HG03460 (cell line): ENCODE results near the gene ATP11B.
"Not testable (repeated sequence)": the region's sequence is repeated elsewhere in the genome, so short reads cannot be mapped to it uniquely, and the experiment has no call there.

Experiments
- ATAC-seq: cut with Tn5 transposase; IDR thresholded peaks from one replicate; pipeline ENCODE4 v1.9.1; 2021; ENCODE audit not compliant: unreplicated experiment

Gene ATP11B

DNA sequence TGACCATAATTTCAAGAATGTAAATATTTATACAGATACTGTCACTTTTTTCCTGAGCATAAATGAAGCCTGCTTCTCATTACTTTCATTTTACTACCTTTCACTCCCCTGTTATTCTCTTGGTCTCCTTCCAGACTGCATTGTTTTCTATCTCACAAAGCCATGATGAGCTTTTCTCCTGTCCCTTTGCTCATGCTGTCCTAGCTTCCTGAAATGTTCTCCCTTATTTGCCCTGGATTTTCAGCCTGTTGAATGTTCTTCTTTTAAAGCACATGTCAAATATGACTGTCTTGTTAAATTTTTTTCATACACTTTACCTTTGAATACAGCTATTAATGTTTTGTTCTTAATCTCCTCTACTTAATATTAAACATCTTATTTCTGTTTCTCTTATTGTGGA lies 31.7 kb downstream of the ATP11B start:
- ATAC-seq = no peak

DNA sequence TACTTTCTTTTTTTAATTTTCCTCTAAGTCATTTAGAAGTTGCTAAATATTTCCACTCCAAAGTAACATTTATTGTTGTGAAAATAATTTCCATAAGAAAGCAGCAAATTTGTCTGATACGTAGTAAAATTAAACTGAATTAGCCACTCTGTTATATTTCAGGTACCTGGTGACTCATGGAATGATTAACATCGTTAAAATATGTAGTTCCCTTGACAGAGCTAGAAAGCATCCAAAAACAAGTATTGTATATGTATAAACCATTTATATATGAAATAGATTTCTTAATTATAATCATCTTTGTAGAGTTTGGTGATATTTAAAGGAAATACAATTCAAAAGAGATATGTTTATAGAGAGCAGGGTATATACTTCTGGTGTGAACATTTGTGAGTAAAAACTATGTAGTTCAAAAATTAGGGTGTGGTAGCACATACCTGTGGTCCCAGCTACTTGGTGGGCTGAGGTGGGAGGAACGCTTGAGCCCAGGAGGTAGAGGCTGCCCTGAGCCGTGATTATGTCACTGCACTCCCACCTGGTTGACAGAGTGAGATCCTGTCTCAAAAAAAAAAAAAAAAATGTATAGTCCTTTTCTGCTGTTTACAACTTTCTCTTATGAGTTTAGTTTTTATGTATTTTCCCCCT lies 36.6 kb downstream of the ATP11B start:
- no peak for ATAC-seq

DNA sequence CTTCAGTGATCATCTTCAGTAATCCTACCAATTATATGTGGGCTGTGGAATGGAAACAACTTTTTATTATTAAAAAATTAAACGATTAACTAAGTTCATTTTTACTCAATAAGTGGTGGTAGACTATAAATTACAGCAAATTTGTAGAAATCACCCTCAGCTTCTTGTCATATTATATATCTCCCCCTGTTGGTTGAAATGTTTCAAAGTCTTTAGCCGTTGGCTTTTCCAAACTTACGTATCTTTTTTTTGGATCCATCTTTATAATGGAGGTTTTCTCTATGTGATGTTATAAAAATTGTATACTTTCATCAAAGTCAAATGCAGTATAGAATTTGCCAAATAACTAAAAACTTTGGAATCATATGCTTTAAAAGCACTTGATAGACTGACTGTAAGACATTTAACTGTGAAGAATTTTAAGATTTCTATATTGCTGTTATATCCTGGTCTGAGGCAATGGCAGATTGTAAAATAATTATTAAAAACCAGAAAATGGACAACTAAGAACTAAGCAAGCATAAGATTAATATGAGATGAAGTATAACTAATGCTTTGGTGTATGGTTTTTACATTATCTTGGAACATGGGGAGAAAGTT lies 44.7 kb downstream of the ATP11B start:
- no peak for ATAC-seq

DNA sequence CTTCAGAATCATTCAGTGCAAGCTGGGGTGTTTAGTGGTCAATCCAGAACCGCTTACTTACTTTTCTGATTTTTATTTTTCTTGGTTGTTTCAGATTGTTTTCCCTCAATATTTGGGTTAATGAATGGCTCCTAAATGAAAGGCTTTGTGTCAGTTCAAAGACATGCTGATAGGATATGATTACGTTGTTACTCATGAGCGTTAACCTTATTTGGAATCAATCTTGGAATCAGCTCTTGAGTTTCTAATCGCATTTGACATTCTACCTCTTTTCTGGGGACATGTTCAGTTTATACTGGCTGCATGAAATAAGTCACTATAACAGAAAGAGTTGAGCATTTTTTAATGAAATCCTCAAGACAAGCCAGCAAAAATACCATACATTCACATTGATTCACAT lies 50.2 kb downstream of the ATP11B start:
- no peak for ATAC-seq

DNA sequence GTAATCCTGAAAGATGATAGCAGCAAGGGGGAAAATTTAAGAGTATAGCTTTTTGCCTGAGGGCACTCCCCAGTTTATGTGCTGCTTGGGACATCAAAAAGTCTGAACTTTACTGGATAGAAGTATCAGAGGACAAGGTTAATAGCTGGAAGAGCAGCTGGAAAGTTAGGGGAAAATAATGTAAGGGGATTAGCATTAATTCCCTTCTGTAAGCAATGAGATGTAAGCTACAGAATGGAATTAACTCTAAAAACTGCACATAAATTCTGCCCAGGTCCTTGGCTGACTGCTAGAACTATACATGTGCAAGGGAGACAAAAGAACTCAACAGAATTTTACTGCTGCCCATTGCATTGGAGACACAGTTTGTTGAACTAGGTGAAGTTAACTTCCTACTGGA lies 55.6 kb downstream of the ATP11B start:
- no peak for ATAC-seq

DNA sequence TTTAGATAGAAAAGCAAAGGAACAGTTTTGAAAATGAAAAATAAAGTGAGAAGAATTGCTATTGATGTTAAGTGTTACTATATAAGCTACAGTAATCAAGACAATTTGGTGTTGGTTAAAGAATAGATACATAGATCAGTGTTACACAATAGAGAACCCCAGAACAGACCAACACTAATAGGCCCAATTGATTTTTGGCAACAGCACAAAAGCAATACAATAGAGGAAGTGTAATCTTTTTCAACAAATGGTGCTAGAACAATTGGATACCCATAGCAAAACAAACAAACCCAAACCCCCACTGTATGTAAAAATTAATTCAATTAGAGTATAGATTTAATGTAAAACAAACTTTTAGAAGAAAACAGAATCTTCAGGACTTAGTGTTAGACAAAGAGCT lies 61.8 kb downstream of the ATP11B start:
- no peak for ATAC-seq

DNA sequence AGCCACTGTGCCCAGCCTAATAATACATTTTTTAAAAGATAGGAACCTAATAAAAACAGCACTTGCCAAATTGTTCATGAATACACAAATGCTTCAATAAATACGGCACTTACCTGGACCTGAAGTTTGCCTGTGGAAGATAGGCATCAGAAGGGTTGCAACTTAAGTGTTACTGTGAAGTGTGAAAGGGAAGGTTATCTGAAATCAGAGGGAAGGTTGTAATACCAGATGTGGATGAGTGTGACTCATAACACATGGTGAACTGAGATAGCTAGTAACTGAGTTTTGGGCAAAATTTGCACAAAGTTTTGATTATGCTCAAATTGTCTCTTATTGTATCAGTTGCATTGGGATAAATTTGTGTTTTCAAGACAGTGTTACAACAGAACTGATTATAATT lies 68.0 kb downstream of the ATP11B start:
- ATAC-seq = no peak

DNA sequence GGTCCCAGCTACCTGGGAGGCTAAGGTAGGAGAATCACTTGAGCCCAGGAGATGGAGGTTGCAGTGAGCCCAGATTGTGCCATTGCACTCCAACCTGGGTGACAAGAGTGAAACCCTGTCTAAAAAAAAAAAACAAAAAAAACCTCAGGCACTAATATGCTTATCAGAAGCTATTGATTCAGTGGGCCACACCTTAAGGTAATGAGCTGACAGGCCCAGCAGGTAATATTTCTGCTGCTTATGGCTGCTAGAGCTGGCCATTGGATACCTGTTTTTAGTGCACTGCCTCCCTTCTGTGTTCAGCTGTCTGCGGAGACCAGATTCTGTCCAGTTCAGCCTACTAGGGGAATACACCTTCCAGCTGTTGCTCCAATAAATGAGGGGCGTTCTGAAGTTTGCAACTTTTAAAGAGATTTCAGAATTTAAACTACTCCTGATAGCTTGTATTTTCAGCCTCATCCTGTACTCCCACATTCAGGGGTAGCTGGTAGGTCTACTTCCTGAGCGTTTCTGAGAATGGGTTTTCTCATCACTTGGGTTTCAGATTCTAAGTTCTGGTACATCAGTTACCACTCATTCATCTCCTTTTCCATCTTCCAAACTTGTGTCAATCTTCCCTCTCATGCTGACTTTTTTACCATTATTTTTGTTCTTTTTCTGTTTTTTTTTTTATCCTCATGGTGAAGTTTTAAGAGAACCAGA lies 69.0 kb downstream of the ATP11B start:
- no peak for ATAC-seq

DNA sequence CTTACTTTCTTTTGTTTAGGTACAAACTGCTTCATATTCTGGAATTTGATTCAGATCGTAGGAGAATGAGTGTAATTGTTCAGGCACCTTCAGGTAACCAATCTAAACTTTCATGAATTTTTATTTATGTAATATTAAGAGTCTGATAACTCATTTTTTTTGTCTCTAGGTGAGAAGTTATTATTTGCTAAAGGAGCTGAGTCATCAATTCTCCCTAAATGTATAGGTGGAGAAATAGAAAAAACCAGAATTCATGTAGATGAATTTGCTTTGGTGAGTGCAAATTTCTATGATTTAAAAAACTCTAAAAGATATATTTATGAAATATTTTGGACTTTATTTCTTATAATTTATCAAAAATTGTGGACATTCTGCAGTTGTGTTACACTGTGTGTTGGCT lies 75.8 kb downstream of the ATP11B start:
- ATAC-seq = no peak

DNA sequence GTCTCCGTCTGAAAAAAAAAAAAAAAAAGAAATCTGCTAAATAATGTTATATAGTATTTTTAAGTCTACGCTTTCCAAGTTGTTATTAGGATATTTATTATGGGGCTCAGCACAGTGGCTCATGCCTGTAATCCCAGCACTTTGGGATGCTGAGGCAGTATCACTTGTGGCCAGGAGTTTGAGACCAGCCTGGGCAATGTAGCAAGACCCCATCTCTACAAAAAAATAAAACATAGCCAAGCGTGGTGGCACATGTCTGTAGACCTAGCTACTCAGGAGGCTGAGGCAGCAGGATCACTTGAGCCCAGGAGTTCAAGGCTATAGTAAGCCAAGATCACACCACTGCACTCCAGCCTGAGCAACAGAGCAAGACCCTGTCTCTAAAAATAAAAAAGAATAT lies 77.6 kb downstream of the ATP11B start:
- ATAC-seq = not testable (repeated sequence)

DNA sequence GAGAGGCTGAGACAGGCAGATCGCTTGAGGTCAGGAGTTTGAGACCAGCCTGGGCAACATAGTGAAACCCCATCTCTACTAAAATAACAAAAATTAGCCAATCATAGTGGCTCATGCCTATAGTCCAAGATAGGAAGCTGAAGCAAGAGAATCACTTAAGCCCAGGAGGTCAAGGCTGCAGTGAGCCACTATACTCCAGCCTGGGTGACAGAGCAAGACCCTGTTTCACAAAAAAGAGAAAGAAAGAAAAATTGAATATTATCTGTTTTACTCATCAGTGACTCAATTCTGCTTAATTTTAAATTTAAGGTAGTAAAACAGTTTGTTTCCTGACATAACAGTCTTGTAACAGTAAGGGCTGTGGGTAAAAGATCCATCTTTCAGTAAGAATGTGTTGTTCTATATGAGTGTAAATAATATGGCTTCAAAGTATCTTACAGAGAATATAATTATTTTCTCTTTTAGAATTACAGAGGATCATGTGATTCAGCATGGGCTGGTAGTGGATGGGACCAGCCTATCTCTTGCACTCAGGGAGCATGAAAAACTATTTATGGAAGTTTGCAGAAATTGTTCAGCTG lies 85.8 kb downstream of the ATP11B start:
- ATAC-seq = no peak

DNA sequence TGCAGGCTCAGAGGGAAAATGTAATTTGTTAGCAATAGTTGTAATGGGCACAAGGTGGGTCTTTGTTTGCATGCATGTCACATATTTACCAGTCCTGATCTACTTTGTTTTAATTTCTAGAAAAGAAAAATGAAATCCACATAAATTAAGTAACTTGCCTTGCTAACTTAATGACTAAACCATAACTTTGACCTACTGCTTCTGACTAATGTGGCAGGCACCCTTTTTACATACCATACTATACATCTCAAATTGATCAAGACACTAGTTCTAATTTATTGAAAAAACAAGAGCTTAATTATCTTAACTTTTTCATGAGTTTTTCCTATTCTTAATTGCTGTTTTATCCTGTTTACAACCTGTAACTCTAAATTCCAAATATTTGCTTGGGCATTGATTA lies 93.2 kb downstream of the ATP11B start:
- ATAC-seq = no peak

DNA sequence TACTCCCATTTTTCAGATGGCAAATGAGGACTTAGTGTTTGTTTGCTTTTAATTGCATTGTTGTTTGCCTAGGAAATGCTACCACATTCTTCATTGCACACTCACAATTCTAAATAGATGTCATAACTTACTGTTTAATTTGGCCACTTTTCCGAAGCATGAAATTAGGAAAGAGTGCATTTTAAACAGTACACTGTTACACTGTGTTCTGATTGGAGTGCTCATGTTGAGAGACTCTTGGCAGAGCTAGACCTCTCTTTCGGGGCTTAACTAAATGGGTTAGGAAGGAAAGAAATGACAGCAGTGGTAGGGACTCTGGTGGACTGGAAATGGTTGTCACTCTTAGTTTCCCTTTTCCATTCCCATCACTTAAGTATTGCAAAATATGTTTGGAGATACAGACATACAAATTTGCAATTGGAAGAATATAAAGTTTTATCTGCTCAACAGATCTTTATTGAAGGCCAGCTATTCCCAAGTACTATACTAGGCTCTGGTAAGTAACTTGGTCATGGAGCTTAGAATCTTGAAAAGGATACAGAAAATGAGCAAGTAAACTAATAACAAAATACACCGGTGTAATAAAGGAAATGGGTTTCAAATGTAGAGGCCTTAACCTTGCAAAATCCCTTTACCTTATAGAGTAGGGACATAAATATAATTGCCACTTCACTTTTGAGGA lies 96.8 kb downstream of the ATP11B start:
- ATAC-seq = no peak

DNA sequence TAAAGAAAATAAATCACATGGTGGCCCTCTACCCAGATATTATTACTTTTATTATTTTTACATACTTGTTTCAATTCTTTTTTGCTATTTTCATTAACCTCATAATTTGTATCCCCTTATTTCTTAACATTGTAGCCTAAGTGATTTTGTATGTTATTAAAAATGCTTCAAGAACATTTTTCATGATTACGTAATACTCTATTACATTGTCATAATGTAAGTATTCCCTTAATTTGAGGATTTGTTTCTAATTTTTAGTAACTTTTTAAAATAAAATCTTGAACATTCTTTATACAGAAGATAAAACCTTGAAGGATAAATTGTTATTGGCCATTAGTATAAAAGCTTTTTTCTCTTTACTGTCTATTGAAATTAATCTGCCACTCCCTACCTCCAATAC lies 98.1 kb downstream of the ATP11B start:
- no peak for ATAC-seq

DNA sequence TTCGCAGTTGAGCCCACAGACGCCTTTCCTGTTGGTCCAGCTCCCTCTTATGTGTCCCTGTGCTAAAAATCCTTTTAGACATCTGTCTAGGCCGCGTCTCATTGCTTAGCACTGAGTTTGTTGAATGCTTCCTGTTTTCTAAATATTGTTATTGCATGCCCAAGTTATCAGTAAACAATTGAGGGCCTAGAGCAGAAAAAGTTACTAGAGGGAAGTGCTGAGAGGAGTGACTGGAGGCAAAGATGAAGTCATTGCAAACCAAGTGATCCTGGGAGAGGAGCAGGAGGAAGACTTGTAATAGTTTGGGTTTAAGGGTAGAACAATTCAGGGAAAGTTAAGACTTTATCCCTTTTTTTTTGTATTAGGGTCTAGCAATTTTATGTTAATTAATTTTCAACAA lies 98.9 kb downstream of the ATP11B start:
- ATAC-seq = no peak

DNA sequence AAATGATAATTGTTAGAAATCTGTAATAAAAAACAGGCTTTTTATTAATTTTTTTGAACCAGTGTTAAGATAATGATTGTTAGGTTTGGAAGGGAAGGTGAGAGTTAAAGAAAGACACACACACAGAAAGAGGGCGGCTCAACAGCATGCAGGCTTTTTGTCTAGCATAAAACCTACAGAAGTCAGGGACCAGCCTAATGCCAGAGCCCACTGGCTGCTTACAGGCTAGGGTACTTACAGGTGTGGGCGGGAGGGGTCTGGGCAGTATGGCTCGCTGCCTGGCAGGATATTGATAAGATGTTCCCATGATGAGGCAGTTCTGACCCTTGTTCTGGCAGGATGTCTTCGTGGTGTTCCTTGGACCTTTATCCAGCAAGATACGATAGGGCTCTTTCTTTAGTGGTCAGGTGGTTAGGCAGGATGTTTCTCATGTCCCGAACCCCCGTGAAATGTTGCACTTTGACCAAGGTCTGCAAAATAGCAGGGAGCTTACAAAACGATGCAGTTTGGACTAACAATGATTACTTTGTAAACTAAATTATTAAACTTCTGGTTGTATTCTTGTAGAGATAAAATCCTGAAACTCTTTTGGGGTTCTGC lies 102.3 kb downstream of the ATP11B start:
- ATAC-seq = no peak

DNA sequence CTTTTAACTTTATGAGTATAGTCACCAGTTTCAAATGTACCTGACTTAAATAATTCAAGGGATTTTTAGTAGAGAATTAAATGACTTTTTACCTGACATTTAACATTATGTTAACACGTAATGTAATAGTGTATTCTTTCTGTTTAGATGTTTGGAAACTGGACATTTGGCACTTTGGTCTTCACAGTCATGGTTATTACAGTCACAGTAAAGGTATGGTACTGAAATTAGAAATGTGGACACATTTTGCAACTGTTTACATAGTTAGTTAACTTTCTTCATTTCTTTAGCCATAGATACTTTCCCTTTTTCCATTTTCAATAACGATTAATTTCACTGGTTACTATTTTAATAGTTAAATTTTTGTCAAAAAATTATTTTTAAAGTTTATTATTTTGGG lies 103.2 kb downstream of the ATP11B start:
- no peak for ATAC-seq

DNA sequence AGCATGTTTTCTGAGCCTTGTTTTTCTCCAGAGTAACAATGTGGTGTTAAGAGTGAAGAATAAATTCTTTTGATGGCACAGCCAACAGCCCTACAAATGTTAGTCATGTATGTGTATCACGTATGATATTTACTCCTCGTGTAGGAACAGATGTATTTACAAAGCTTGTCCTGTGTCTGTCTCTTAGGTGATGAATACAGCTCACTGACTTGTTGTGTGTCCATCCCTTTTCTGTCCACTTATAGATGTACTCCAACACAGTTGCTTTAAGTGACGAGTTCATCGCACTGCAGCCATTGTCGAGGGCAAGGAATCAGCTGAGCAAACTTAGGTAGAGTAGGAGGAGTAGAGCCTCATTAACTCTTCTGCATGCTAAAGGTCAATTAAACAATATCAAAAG lies 108.9 kb downstream of the ATP11B start:
- no peak for ATAC-seq

DNA sequence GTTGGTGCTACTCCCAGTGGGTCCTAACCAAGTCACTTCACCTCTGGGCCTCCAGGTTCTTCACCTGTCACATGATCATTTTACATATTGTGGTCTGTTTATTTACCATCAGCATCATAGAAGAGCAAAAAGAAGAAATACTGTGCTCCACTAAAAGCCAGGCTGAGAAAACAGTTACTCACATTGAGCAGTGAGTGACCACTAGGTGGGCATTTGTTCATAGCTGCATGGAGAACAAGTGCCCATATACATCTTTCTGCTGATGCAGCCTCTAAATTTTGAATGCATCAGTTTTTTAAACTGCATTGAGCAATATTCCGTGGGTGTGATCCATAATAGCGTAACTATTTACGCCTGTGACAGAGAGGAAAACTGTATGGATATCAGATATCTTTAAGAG lies 110.9 kb downstream of the ATP11B start:
- no peak for ATAC-seq

DNA sequence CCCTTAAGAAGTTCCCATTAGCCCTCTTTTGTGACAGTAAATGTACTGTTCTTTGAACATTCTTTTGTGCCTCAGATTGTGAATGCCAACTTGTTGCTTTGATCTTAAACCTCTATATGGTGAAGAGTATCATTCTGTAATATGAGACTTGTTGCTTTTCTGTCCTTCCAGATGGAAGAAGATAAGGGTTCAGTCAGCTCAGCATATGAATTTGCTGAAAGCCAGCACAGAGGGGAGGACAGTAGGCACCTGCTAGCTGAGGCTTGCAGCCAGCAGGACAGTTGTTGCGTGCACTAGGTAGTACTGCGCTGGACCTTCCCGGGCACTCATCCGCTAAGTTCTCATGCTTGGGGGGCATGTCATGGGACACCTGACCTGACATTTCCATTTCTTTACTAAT lies 112.3 kb downstream of the ATP11B start:
- ATAC-seq = no peak

DNA sequence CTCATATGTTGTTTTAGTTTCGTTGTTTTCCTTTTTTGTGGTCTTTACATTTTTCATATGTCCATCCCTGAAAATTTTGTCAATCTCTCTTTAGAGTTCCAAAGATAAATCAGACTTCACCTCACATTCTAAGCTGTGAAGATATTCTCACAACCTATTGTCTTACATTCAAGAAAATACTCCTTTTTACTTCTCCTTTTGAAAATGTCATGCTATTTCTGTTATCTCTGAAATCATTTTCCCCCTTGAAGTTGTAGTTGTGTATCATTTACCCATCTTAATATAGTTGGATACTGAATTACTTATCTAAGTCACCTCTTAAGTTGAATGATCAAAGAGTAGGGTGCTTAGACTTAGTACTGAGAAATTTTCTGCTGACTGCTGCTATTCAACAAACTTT lies 112.7 kb downstream of the ATP11B start:
- ATAC-seq = no peak
